Effector CD4-positive, alpha-beta T cell (primary cell): Measurements from ENCODE around the gene MINDY1.

Experiments used
- DNase-seq: peaks from one replicate; pipeline ENCODE4 v3.0.0-alpha.2; 2020
- total RNA-seq: gene quantifications from one replicate; lab custom pipeline; 2026; lab: John Stamatoyannopoulos, UW

The MINDY1 gene
- total RNA-seq, result 18.6 reads per million, percentile 45 among the genes with 10 or more reads in this experiment

GRCh38 chr1:151006327-151007052, at the start of gene MINDY1:
TSS of gene MINDY1 (minus strand) at chr1:151006902. CDS start at chr1:151002617, 4,285 bp downstream.
- DNase-seq, result no peak

DNA sequence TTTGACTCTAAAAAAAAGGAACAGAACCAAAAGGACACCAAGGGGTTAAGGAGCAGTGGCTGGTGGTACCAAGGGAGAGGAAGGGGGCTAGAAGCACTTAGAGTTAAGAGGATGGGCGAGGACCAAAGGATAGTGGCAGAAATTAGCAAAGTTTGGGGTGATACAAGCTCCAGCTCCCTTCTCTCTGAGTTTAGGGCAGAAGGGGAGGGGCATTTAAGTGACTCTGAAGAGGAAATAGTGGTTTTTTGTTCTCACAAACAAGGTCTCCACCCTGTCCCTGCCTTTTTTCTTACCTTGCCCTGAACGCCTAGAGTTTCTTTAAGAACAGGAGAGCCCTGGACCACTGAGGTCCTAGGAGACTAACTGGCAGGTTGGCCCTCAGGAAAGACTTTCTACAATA, 49.4 kb upstream of the MINDY1 start:
- DNase-seq, result peak; percentile 26

GRCh38 chr1:151055581-151055980, 48.9 kb upstream of the MINDY1 start:
- no peak for DNase-seq

DNA sequence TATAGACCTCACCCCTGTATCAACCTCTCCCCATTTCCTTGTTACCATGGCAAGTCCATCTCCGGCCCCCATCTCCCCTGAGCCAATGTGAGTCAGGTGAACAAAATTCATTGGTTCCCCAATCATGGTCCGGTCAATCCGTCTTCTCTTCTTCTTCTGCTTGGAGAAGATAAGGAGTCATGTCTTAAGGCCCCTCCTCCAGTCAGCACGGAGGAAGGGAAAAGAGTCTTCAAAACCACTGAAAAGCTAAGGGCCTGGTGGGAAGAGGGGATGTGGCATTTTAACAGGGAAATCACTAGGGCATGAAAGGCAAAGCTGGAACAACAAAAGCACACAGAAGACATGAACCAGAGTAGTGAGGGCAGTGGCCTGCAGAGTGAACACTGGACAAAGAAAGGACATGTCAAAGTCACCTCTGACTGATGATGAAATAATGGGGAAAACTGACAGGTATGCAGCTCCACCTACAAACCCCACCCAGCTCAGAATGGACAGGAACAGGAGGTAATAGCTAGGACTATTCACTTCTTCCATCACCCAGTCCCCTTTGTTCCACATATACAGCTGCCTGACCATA, 48.4 kb upstream of the MINDY1 start:
- DNase-seq, result no peak

DNA sequence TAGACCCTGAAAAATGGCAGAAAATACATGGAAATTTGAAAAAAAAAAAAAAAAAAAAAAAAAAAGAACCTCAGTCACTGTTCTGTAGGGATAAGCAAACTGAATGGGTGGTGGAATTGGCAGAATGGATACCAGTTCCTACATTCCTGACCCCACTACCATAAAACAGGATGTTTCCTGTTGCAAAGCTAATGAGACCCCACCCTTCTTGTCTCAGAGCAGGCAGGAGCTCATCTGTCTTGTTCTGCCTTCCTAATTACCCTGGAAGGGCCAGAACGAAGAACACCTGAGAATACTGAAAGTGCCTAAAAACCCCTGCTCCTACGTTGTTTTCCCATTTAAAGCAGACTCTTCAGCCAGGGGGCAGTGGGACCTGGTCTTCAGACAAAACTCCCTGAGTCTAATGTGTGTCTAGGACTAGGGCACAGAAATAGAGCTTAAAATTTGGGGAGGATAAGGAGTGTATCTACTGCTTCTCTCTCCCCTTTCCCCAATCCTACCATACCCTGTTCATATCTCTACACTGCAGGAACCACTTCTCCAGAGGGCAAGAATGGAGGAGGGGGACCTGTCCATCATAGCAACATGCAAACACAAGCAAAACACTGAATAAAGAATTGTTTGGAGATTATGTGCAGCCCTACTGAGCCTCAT, 44.8 kb upstream of the MINDY1 start:
- DNase-seq, result no peak

GRCh38 chr1:151050051-151050688, 43.5 kb upstream of the MINDY1 start:
- DNase-seq, result no peak

DNA sequence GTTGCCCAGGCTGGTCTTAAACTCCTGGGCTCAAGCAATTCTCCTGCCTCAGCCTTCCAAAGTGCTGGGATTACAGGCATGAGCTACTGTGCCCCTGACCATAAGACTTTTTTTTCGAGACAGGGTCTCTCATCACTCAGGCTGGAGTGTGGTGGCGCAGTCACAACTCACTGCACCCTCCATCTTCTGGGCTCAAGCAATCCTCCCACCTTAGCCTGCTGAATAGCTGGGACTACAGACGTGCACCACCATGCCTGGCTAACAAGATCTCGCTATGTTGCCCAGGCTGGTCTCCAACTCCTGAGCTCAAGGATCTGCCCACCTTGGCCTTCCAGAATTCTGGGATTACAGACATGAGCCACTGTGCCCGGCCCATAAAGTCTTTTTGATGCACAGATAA, 42.8 kb upstream of the MINDY1 start:
- DNase-seq, result no peak

DNA sequence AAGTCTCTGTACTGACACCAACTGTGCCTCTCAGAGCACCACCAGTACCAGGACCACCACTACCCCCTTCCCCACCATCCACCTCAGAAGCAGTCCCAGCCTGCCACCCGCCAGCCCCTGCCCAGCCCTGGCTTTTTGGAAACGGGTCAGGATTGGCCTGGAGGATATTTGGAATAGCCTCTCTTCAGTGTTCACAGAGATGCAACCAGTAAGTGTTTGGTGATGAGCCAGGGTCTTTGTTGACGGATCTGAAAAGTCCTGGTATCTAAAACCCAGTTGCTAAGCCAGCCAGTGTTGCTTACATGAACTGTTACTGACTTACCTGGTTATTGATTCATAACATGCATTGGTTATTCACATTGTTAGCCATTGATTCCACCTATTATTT, 41.9 kb upstream of the MINDY1 start:
- no peak for DNase-seq

DNA sequence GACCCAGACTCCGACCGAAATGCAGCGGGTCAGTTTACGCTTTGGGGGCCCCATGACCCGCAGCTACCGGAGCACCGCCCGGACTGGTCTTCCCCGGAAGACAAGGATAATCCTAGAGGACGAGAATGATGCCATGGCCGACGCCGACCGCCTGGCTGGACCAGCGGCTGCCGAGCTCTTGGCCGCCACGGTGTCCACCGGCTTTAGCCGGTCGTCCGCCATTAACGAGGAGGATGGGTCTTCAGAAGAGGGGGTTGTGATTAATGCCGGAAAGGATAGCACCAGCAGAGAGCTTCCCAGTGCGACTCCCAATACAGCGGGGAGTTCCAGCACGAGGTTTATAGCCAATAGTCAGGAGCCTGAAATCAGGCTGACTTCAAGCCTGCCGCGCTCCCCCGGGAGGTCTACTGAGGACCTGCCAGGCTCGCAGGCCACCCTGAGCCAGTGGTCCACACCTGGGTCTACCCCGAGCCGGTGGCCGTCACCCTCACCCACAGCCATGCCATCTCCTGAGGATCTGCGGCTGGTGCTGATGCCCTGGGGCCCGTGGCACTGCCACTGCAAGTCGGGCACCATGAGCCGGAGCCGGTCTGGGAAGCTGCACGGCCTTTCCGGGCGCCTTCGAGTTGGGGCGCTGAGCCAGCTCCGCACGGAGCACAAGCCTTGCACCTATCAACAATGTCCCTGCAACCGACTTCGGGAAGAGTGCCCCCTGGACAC, 41.4 kb upstream of the MINDY1 start:
- peak; percentile 38 for DNase-seq

DNA sequence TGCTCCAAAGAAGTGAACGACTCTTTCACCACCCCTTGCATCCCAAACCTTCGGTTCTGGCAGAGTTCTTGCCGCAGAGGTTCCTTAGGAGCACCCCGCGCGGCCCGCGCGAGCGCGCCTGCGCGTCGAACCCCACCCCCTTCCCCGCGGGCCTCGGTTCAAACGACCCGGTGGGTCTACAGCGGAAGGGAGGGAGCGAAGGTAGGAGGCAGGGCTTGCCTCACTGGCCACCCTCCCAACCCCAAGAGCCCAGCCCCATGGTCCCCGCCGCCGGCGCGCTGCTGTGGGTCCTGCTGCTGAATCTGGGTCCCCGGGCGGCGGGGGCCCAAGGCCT, 40.9 kb upstream of the MINDY1 start, which contains the start of gene C1orf56:
TSS of gene C1orf56 (plus strand) at position 161 of the 334 bp plus-strand sequence. CDS start at position 258, 97 bp downstream.
- DNase-seq, result peak; percentile 41

GRCh38 chr1:151043163-151043562, 36.5 kb upstream of the MINDY1 start:
- DNase-seq, result no peak

DNA sequence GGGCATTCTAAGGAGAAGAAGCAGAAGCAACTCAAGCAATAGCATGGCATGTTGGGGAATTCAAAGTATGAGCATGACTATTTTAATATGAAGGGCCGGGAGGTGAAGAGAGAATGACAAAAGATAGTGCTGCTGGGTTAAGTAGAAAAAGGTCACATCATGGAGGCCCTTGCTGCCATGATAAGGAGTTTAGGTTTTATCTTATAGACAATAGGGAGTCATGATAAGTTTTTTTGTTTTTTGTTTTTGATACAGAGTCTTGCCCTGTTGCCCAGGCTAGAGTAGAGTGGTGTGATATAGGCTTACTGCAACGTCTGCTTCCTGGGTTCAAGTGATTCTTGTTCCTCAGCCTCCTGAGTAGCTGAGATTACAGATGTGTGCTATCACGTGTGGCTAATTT, 32.8 kb upstream of the MINDY1 start:
- no peak for DNase-seq

GRCh38 chr1:151037032-151037431, 30.3 kb upstream of the MINDY1 start:
- no peak for DNase-seq

DNA sequence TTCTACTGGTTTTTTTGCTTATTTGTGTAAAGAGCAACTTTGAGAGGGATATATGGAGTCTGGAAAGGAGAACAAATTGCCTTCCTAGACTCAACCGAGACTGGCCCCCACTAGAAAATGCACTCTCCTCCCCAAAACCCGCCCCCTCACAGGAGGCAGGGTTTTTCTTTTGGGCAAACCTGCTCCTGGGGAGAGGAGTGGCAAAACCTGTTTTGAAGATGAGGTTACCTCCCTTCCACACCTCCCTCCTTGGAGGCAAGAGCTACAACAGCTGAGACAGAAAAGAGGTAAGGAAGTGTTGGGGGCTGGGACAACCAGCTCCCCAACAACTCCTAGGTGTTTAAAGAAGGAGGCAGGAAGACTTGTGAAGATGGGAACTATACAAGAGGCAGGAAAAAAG, 29.7 kb upstream of the MINDY1 start, which contains the start of gene BNIPL:
TSS of gene BNIPL (plus strand) at position 231 of the 400 bp plus-strand sequence. CDS start at position 371, 140 bp downstream.
- DNase-seq, result no peak

GRCh38 chr1:151035167-151035566, 28.5 kb upstream of the MINDY1 start:
- DNase-seq, result no peak

- DNase-seq, result no peak
Observed at GRCh38 chr1:151032164-151032563, 25.5 kb upstream of the MINDY1 start.

- DNase-seq, result no peak
Observed at GRCh38 chr1:151026460-151026859, 19.8 kb upstream of the MINDY1 start.

DNA sequence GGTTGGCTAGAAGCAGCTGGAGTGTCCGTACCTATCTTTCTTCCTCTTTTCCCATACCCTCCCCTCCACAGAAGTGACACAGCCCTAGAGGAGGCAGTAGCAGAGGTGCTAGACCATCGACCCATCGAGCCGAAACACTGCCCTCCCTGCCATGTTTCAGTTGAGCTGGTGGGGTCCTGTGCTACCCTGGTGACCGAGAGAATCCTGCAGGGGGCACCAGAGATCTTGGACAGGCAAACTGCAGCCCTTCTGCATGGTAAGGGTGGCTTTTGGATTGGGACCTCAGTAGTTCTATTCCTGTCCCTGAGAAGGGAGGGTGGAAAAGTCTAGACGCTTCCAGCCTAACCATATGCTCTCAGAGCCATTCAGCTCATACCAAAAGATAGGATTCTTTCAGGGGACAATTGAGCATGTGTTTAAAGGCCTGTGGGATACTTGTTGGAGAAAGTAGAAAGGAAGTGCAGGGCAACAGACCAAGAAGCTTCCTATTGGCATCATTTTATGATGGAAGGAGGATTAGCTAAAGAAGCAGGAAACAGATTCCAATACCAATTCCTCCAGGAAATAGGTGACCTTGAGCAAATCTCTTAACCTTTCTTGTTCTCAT, 17.9 kb upstream of the MINDY1 start:
- DNase-seq, result peak; percentile 90

DNA sequence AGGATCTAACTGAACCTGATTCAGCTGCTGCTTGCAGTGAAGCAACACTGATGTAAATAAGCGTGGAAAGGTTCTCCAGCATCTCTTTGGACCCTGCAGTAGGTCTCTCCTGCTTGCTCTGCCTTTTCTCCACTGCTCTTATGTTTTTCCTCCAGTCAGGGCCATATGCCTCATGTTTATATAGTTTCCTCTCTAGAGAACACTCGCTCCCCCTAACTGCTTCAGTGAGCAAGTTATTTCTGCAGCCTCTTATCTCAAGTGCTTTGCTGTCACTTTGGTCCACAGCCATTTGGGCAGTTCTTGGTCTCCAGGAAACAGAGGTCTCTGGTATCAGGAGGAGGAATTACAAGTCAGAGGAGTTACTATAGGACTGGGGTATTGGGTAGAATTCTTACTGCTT, 6.8 kb upstream of the MINDY1 start:
- DNase-seq, result no peak

- DNase-seq, result no peak
Observed at GRCh38 chr1:151012684-151013471, 6.2 kb upstream of the MINDY1 start.

DNA sequence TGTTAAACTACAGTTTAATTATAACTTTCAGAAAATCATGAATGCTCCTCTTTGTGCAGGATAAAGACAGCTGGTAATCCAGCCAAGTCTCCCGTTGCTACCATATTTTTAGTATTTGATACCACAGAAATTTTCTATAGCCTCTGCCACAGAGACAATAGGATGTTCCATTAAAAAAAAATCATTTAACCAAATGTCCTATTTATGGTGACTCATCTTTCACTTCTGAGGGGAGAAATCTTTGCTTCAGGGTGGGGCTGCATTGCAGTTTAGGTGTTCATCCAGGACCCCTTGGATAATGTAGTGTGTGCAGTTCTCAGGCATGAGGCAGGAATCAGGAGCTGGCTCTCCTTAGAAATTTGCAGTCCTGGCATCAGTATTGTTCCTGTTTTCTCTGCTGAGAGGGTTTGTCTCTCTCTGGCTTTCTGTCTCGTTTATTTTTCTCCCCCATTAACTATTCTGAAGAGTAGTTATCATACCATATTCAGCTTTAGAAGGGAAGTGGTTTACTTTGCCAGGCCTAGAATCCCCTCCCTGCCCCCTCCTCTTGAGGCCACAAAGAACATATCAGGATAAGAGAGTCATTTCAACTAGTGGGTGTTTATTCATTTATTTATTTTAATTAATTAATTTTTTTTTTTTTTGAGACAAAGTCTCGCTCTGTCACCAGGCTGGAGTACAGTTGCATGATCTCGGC, 4.6 kb upstream of the MINDY1 start:
- DNase-seq, result no peak
